A549 treated with AZD9567 at 1 μM for 4 hours (cell line): ENCODE measurements around the gene NIP7. TPM values are rescaled to one million over a fixed set of nuclear protein-coding genes. Genes with fewer than 3 reads are reported as not detected.

ENCODE experiments used
- total RNA-seq: library from RNA; stranded (reverse); fragments of 200-300 nt; extraction: Qiagen RNA extraction; gene quantifications from 5 replicates; pipeline ENCODE4 v1.2.3, GENCODE V29; 2022; ENCODE audit not compliant: insufficient read depth

Gene NIP7
- total RNA-seq: 54.0 to 62.3 TPM (median 58.0 TPM) in 5 replicates

DNA sequence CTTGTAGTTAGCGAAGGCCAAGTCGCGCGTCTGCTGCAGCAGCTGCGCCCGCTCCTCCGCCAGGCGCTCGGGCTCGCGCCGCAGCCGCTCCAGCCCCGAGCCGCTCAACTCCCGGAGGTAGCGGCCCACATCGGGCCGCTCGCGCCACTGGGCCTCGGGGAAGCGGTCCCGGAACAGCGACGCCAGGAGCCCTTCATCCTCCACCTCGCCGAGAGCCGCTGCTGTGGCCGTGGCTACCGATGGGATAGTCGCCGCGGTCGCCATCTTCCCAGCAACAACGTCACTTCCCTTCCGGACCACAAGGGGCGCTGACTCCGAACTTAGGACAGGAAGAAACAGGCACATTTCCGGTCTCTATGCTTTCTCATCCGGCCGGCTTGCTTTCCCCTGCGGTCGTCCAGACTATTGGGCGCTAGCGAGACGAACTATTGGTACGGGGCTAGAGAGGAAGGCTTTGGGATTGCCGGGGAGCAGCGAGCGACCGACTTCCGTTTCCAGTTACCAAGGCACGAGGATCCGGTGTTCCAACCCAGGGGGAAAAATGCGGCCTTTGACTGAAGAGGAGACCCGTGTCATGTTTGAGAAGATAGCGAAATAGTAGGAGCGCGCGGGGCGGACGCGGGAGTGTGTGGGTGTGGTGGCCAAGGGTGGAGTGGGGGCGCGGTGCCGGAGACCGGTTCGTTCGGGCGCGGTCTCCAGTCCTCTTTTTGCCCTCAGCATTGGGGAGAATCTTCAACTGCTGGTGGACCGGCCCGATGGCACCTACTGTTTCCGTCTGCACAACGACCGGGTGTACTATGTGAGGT, at the start of gene NIP7, which contains the start of gene COG8:
NIP7 (plus strand) TSS at position 484 of the 806 bp plus-strand sequence; CDS start at position 542, 58 bp downstream.
COG8 (minus strand) TSS at position 276 of the 806 bp plus-strand sequence; CDS start at position 264, 12 bp downstream.

DNA sequence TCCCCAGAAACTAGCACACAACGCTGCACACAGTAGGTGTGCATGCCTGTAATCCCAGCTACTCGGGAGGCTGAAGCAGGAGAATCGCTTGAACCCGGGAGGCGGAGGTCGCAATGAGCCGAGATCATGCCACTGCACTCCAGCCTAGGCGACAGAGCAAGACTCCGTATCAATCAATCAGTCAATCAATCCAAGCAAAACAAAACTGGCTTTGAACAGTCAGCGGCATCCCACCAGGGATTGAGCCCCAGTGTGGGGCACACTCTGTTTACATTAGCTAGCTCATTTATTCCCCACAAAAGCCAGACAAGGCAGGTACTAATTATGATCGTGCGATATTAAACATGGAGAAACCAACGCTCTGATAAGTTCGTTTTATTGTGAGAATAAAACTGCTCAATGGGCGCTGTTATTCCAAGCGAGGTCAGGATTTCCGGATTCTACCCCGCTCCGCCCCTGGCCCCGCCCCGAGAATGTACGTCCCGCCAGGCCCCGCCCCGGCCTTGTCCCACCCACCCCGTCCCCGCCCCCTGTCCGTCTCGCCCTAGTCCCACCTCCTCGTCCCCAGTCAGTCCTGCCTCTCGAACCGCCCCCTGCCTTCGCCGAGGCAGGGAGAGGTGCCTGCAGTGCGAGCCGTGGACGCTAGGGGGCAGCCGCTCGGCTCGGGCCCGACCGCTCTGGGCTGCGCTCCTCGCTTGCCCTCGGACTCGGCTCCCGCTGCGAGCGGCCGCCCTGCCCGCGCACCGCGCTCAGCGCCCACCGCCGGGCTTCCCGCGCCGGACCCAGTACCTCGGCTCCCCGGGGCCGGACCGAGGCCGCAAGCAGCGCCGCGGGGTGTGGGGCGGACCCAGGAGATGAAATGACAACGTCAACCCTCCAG, 28.7 kb upstream of the NIP7 start, which contains the start of gene VPS4A:
VPS4A (plus strand) TSS at position 698 of the 880 bp plus-strand sequence; CDS start at position 860, 162 bp downstream.

DNA sequence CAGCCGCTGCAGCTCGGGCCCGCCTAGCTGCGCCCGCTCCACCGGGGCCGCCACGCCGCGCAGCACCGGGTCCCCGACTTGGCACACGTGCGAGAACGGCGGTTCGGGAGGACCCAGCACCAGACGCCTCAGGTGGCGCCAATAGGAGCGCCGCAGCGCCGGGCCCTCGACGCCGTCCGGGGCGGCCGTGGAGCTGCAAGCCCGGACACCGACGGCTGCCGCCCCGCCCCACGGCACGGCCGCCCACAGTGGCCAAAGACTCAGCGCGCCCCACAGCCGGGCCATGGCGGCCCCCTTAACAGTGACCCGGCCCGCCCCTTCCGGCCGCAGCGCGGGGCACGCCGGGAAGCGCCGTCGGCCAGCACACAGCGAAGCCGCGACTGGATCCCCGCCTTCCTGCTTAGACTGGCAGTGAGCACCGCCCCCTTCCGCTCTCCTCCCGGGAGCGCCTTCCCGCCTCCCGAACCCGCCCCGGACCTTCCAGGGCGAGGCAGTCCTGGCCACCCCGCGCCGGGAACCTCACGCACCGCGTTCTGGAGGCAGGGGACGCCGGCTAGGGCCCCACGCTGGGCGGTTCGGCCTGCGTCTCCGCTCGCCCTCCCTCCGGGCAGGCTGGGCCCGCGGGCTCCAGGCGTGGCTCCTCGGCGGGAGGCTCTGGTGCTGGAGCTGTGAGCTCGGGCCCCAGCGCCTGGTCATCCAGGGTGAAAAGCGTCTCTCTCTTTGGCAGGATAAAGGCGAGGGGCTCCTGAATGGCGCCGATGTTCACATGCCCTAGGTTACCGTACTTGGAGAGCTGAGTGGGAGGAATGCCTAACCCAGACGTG, 9.1 kb upstream of the NIP7 start, which contains the start of gene PDF:
PDF (minus strand) TSS at position 303 of the 824 bp plus-strand sequence; CDS start at position 285, 18 bp downstream.

GRCh38 chr16:69351309-69352027, 11.9 kb downstream of the NIP7 start, which contains the start of gene TMED6:
Gene TMED6 (minus strand): TSS chr16:69351786. CDS start chr16:69351753, 33 bp downstream.

Other genes with a start within 250 kb of the NIP7 start
- 33.2 to 45.6 TPM (median 36.3 TPM) in 5 replicates for gene HAS3, start 234.1 kb upstream of the NIP7 start, total RNA-seq
- gene CHTF8, start 207.2 kb upstream of the NIP7 start, total RNA-seq: 130 to 167 TPM (median 131 TPM) in 5 replicates
- gene UTP4, start 207.1 kb upstream of the NIP7 start, total RNA-seq: 79.9 to 92.4 TPM (median 85.2 TPM) in 5 replicates
- gene SNTB2, start 152.6 kb upstream of the NIP7 start, total RNA-seq: 5.8 to 8.1 TPM (median 7.7 TPM) in 5 replicates
- gene VPS4A, start 28.4 kb upstream of the NIP7 start, total RNA-seq: 31.3 to 34.7 TPM (median 34.0 TPM) in 5 replicates
- gene PDF, start 9.2 kb upstream of the NIP7 start, total RNA-seq: 26.1 to 43.4 TPM (median 40.4 TPM) in 5 replicates
- gene COG8, start 208 bp upstream of the NIP7 start, total RNA-seq: 19.6 to 28.2 TPM (median 26.4 TPM) in 5 replicates
- 0.09 TPM in 1 of 5 replicates, not detected in the others for gene TMED6, start 12.0 kb downstream of the NIP7 start, total RNA-seq
- gene TERF2, start 46.2 kb downstream of the NIP7 start, total RNA-seq: 23.3 to 47.5 TPM (median 24.4 TPM) in 5 replicates
- gene CYB5B, start 84.8 kb downstream of the NIP7 start, total RNA-seq: 184 to 208 TPM (median 193 TPM) in 5 replicates
- 4.3 to 7.8 TPM (median 6.1 TPM) in 5 replicates for gene NFAT5, start 226.2 kb downstream of the NIP7 start, total RNA-seq